HG02981 (cell line): ENCODE data around the gene SPDYC.
A peak's percentile ranks its signal among the peaks of the same experiment; 100 is the strongest.
"Not testable (repeated sequence)": the region's sequence is repeated elsewhere in the genome, so short reads cannot be mapped to it uniquely, and the experiment has no call there.

ENCODE experiments used
- ATAC-seq: cut with Tn5 transposase; IDR thresholded peaks from one replicate; pipeline ENCODE4 v1.9.1; 2021; ENCODE audit warnings: mild to moderate bottlenecking, moderate library complexity; ENCODE audit not compliant: unreplicated experiment

SPDYC gene

DNA sequence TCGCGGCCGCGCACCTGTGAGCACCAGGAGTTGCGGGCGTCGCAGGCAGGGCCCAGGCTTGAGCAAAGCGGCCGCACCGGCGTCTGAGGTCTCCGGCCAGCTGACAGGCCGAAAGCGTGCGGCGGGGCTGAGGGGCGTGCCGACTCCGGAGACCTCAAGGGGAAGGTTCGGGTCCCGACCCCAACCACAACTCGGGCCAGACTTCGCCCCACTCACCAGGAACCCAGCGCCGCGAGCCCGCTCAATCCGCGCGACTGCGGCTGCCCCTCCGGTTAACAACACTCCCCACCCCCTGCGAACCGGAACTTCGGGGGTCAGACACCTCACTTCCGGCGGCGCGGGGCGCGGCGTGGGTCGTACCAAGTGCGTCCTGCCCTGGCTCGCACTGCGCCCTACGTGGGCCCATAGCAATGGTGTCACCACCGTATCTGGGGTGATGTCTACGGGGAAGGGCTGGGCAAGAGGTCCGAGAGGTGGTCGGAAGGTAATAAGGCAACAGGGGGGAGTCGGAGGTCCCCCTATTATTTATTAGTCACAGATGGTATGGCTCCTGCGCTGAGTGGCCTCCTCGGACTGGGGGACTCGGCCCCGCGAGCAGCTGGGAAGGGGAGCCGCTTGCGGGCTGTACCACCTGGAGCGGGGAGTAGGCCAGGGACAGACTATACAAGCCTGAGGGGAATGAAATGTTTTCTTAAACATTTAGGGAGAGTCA is 35.6 kb upstream of the SPDYC start, which contains the start of gene SYVN1:
Gene SYVN1, minus strand, starts transcription at position 280 of the 712 bp plus-strand sequence. CDS start 918 bp downstream, outside the sequence.
- ATAC-seq = peak; percentile 54

- peak; percentile 63 for ATAC-seq
Measured at GRCh38 chr11:65134952-65135632, 34.9 kb upstream of the SPDYC start.

DNA sequence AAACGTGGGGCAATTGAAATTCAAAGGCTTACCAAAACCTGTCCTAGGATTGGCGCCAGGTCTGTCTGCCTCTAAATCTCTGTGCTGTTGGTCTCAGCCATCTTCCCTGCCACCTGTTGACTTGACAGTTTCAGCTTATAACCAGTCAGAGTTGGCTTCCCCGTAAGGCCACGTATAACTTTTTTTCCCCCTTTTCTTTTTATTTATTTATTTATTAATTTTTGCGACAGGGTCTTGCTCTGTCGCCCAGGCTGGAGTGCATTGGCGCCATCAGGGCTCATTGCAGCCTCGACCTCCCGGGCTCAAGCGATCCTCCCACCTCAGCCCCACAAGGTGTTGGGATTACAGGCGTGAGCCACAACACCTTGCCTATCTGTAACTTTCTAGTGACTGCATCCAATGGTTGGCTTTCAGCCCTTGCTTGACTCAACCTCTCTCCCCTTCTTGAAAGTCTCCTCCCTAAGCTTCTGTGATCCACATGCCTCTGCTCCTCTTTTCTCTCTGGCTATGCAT is 34.3 kb upstream of the SPDYC start:
- no peak for ATAC-seq

- ATAC-seq = no peak
Measured at GRCh38 chr11:65136515-65137096, 33.4 kb upstream of the SPDYC start.

DNA sequence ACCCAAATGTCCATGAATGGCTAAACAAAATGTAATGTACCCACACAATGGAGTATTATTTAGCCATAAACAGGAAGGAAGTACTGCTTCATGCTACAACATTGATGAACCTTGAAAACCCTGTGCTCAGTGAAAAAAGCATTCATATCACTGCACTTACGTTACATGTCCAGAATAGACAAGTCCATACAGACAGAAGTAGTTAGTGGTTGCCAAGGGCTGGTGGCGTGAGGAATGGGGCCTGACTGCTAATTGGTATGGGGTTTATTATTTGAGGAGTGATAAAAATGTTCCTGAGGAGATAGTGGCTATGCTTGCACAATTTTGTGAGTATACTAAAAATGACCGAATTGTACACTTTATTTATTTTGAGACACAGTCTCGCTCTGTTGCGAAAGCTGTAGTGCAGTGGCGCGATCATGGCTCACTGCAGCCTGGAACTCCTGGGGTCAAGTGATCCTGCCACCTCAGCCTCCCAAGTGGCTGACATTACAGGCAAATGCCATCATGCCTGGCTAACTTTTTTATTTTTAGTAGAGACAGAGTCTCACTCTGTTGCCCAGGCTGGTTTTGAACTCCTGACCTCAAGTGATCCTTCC is 28.0 kb upstream of the SPDYC start:
- ATAC-seq = no peak

DNA sequence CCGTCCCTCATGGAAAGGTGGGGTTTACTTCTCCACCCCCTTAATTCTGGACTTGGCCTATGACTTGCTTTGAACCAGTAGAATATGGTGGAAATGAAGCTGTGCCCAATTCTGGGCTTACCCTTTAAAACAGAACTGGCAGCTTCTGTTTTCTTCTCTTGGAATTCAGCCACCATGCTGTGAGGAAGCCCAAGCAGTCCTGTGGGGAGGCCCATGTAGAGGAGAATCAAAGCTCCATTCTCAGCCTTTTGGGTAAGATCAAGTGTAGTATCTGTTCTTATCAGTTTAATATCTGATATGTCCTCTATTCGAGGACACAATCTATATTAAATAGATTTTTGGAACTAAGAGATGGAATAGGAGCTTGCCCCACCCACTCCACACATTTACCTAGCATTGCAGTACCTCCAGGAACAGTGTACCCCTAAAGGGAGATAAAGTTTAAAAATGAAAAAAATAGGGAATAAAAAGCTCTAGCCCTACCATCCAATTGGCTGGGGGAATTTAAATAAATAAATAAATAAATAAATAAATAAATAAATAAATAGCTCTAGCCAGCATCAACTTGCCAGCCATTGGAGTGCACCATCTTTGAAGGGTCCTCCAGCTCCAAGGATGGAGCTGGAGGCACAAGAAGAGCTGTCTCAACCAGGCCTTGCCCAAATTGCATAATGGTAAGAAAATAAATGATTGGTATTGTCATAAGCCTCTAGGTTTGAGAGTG is 22.5 kb upstream of the SPDYC start:
- no peak for ATAC-seq

DNA sequence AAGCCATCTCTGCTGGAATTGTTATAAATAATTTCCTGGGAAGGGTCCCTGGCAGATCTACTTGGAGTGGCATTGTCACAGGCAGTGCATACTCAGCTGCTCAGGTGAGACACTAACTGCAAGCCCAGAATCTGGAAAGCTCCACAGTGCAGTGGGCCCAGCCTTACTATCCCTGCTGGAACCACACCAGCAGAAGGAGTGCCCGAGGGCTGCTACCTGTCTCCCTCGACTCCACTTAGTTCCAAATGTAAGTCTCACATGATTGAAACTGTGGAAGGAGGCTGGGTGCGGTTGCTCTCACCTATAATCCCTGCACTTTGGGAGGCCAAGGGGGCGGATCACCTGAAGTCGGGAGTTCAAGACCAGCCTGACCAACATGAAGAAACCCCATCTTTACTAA is 21.4 kb upstream of the SPDYC start:
- ATAC-seq = no peak

DNA sequence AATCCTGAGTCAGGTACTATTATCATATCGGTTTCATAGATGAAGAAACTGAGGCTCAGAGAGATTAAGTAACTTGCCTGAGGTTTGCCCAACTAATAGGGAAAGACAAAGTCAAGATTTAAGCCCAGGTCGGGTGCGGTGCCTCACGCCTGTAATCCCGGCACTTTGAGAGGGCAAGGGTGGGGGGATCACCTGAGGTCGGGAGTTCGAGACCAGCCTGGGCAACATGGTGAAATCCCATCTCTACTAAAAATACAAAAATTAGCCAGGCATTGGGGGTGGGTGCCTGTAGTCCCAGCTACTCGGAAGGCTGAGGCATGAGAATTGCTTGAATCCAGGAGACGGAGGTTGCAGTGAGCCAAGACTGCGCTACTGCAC is 19.9 kb upstream of the SPDYC start:
- not testable (repeated sequence) for ATAC-seq

DNA sequence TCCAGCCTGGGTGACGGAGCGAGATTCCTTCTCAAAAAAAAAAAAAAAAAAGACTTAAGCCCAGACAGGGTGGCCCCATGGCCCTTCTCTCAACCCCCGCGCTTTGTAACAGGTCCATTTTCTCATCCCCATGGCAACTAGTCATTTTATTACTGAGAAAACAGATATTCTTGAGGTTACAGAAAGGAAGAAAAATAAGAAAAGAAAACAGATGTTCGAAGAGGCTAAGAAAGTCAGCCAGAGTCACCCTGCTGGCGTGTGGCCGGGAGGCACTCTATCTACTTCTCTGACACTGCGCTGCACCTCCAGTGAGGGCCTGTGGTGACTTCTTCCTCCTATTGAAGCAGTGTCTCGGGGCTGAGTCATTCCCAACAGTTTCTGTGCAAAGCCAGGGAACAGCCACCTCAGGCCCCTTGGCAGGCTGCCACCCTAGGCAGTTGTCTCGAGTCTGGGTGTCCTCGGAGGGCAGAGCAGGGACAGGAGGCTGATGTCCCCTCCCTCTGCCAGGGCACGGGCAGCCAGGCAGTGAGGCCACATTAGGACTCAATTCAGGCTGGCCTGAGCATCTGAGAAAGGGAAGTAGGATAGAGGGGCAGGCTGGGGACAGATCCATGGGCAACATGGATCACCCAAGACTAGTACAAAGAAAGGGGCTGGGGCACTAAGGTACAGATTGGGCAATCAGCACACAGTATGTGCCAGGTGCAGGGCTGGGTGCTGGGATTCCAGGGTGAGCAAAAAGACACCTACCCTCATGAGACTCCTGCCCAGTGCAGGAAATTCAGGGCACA is 19.3 kb upstream of the SPDYC start:
- ATAC-seq = peak; percentile 47

- ATAC-seq = no peak
Measured at GRCh38 chr11:65151331-65151899, 18.6 kb upstream of the SPDYC start.

GRCh38 chr11:65152122-65152521 is 17.9 kb upstream of the SPDYC start:
- no peak for ATAC-seq

GRCh38 chr11:65156256-65156655 is 13.8 kb upstream of the SPDYC start:
- ATAC-seq = no peak

GRCh38 chr11:65156926-65157325 is 13.1 kb upstream of the SPDYC start:
- ATAC-seq = no peak

- ATAC-seq = no peak
Measured at GRCh38 chr11:65157336-65157735, 12.7 kb upstream of the SPDYC start.

DNA sequence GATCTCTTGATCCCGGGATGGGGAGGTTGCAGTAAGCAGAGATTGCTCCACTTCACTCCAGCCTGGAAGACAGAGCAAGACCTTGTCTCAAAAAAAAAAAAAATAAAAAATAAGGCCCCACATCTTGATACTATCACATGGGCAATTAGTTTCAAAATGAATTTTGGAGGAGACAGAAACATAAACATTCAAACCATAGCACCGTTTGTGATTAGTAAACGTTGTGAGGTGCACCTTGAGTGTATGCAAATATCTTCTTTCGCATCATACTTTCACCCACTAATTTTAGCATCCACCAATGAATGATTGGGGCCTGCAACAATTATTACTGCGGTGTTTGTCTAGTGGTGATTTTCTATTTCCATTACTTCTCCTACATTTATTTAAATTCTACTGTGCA is 11.0 kb upstream of the SPDYC start:
- peak; percentile 50 for ATAC-seq

- ATAC-seq = no peak
Measured at GRCh38 chr11:65160643-65161042, 9.4 kb upstream of the SPDYC start.

DNA sequence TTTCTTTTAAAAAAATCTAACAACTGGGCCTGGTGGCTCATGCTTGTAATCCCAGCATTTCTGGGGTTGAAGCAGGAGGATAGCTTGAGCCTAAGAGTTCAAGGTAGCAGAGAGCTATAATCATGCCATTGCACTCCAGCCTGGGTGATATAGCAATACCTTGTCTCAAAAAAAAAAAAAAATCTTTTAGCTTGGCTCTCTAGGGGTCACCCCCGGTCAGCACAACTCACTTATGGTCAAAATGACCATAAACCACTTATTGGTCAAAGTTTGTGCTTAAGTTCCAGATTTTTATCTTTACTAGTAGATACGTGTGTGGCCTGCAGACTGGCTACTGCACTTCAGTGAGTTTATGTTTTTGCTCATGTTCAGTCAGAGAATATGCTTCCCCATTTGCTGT is 6.3 kb upstream of the SPDYC start:
- ATAC-seq = no peak

- no peak for ATAC-seq
Measured at GRCh38 chr11:65165410-65166317, 4.4 kb upstream of the SPDYC start.

GRCh38 chr11:65166893-65167292 is 3.1 kb upstream of the SPDYC start:
- no peak for ATAC-seq
